Small intestine (tissue), 7 donors: ENCODE measurements around the gene PKNOX2. TPM values are rescaled to one million over a fixed set of nuclear protein-coding genes. Genes with fewer than 3 reads are reported as not detected.

Experiments
- DNase-seq, 2 donors: peaks; one replicate each; pipeline versions ENCODE4 v3.0.0 to v3.0.0-alpha.2; 2013
- FAIRE-seq: peaks from 2 replicates; lab custom pipeline; 2012; peaks lifted over from hg19 to GRCh38; lab: Jason Lieb, UNC
- H3K27ac ChIP-seq, 3 donors: one replicate each; pipeline ENCODE4 v1.5.1; 2013; ENCODE audit warnings: low read length in 2 of 3, mild to moderate bottlenecking in 2 of 3, control low read depth in 1 of 3, inconsistent platforms in 1 of 3, low read depth in 1 of 3, moderate library complexity in 1 of 3
- H3K27me3 ChIP-seq, 3 donors: one replicate each; pipeline ENCODE4 v1.6.1; 2013; ENCODE audit warnings: low read length in 3 of 3, inconsistent platforms in 1 of 3; ENCODE audit not compliant: control insufficient read depth in 3 of 3, insufficient read depth in 3 of 3
- H3K36me3 ChIP-seq, 3 donors: one replicate each; pipeline ENCODE4 v1.6.1; 2013; ENCODE audit warnings: low read length in 3 of 3, inconsistent platforms in 1 of 3, low read depth in 1 of 3, mild to moderate bottlenecking in 1 of 3, moderate library complexity in 1 of 3; ENCODE audit not compliant: control insufficient read depth in 3 of 3, insufficient read depth in 2 of 3
- H3K4me1 ChIP-seq, 3 donors: one replicate each; pipeline ENCODE4 v1.6.1; 2013; ENCODE audit warnings: low read length in 2 of 3, inconsistent platforms in 1 of 3, low read depth in 1 of 3, mild to moderate bottlenecking in 1 of 3, moderate library complexity in 1 of 3; ENCODE audit not compliant: control insufficient read depth in 3 of 3, insufficient read depth in 2 of 3
- H3K4me3 ChIP-seq, 3 donors: one replicate each; pipeline ENCODE4 v1.5.1; 2013; ENCODE audit warnings: low read length in 3 of 3, control low read depth in 1 of 3, inconsistent platforms in 1 of 3, low read depth in 1 of 3, mild to moderate bottlenecking in 1 of 3, moderate library complexity in 1 of 3
- H3K9me3 ChIP-seq, 2 donors: one replicate each; pipeline ENCODE4 v1.6.1; 2013; ENCODE audit warnings: low read depth in 1 of 2, low read length in 1 of 2; ENCODE audit not compliant: control insufficient read depth in 2 of 2, insufficient read depth in 1 of 2
- WGBS, 3 donors: extraction: QIAGEN DNeasy Blood & Tissue Kit; methylation state at CpG; one replicate each; pipeline ENCODE4 v1.1.7; 2013; 5-methylcytosine and 5-hydroxymethylcytosine counted together
- polyA plus RNA-seq, 4 donors: library from polyadenylated mRNA; stranded (reverse) in 3 of 4; unstranded in 1 of 4; fragments of 200-250 nt in 3 of 4; fragments of 120-200 nt in 1 of 4; gene quantifications; one replicate each; pipeline versions ENCODE4 v1.2.1 to v1.2.3, GENCODE V29; 2013
- donor health status: healthy with polysubstance abuse.
- donor health status: control.
- donor health status: control.
- donor health status: Bipolar disorder and iron deficiency.
- donor health status: healthy.

PKNOX2 gene
- polyA plus RNA-seq, 4 donors, result 1.1 to 2.5 (median 1.2) TPM; not detected in 1

- Histone ChIP-seq H3K4me3 (no peak overlapping the region), H3K27me3 (no peaks in the 10 kb centered on the region), H3K4me1 (no peaks in the 10 kb centered on the region), H3K9me3 (no peaks in the 10 kb centered on the region), H3K36me3 (no peaks in the 10 kb centered on the region), H3K27ac (no peak overlapping the region)
- DNase-seq, result no peak
- FAIRE-seq, result no peak
- 61 to 73% (median 69%) methylated on average over 8 of the region's 8 CpGs for WGBS, 3 donors
Observed at GRCh38 chr11:125156346-125157117, 8.0 kb upstream of the PKNOX2 start.

- Histone ChIP-seq H3K4me1 (no peaks in the 10 kb centered on the region), H3K27me3 (no peaks in the 10 kb centered on the region), H3K4me3 (no peak overlapping the region), H3K27ac (no peak overlapping the region), H3K9me3 (no peaks in the 10 kb centered on the region), H3K36me3 (no peaks in the 10 kb centered on the region)
- DNase-seq, result no peak
- 77 to 89% (median 85%) methylated on average over 6 of the region's 6 CpGs for WGBS, 3 donors
- no peak for FAIRE-seq
Observed at GRCh38 chr11:125157118-125157733, 7.3 kb upstream of the PKNOX2 start.

GRCh38 chr11:125157953-125158680, 6.4 kb upstream of the PKNOX2 start:
- DNase-seq (no peak), FAIRE-seq (no peak)
- Histone ChIP-seq H3K27ac (no peak overlapping the region), H3K27me3 (peaks cover 0 to 4% (median 0%) of the 10 kb centered on the region in 3 donors), H3K36me3 (no peaks in the 10 kb centered on the region), H3K4me1 (no peaks in the 10 kb centered on the region), H3K9me3 (no peaks in the 10 kb centered on the region), H3K4me3 (no peak overlapping the region)
- 64 to 78% (median 76%) methylated on average over 10 of the region's 10 CpGs for WGBS, 3 donors

- Histone ChIP-seq H3K27me3 (peaks cover 0 to 40% (median 5%) of the 10 kb centered on the region in 3 donors), H3K9me3 (no peaks in the 10 kb centered on the region), H3K4me1 (peaks cover 0 to 21% (median 0%) of the 10 kb centered on the region in 3 donors), H3K4me3 (no peak overlapping the region), H3K36me3 (no peaks in the 10 kb centered on the region), H3K27ac (no peak overlapping the region)
- WGBS, 3 donors, result 47 to 60% (median 52%) methylated on average over 4 of the region's 4 CpGs
- FAIRE-seq, result no peak
- DNase-seq, result no peak
Observed at GRCh38 chr11:125162743-125163142, 1.8 kb upstream of the PKNOX2 start.

DNA sequence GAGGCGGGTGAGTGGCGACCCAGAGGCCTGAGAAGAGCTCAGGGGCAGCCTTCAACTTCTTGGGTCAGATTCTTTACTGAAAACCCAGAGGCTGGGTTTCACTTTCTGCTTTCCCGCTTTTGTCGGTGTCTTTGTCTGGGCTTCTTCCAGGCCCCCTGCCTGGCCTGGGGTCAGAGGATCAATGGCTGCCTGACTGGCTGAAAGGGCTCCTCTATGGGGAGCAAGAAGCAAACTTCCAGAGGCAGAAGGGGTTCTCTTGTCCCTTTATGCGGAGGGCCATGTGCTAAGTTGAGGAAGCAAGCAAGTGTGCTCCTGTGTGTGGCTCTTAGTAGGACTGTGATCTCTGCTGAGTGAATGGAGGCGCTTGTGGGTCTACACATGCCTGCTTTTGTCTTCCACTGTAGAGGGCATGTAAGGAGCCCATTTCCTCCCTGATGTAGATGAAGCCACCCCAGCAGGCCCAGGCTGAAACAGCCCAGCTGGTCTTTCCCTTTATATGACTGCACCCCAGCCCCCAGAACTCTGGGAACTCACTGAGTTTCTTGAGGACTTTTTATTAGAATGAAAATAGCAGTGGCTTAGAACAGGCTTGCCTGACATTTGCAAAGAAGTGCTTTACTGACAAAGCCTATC, 1.0 kb upstream of the PKNOX2 start:
- no peaks in the 10 kb centered on the region for H3K9me3 ChIP-seq
- no peaks in the 10 kb centered on the region for H3K36me3 ChIP-seq
- peaks cover 0 to 45% (median 10%) of the 10 kb centered on the region in 3 donors for H3K27me3 ChIP-seq
- no peak overlapping the region for H3K4me3 ChIP-seq
- 76 to 89% (median 83%) methylated on average over 6 of the region's 6 CpGs for WGBS, 3 donors
- DNase-seq (no peak), FAIRE-seq (no peak)
- peak overlapping the region in 2 of 3 donors; percentile 25 to 47 for H3K27ac ChIP-seq
- peaks cover 0 to 21% (median 0%) of the 10 kb centered on the region in 3 donors for H3K4me1 ChIP-seq

- Histone ChIP-seq H3K4me1 (peaks cover 0 to 23% (median 0%) of the 10 kb centered on the region in 3 donors), H3K9me3 (no peaks in the 10 kb centered on the region), H3K36me3 (no peaks in the 10 kb centered on the region), H3K27me3 (peaks cover 0 to 49% (median 11%) of the 10 kb centered on the region in 3 donors), H3K27ac (peak overlapping the region in 2 of 3 donors; percentile 25 to 36), H3K4me3 (no peak overlapping the region)
- DNase-seq (no peak), FAIRE-seq (no peak)
- WGBS, 3 donors, result 14 to 20% (median 16%) methylated on average over 8 of the region's 8 CpGs
Observed at GRCh38 chr11:125164091-125164421, 495 bp upstream of the PKNOX2 start.

DNA sequence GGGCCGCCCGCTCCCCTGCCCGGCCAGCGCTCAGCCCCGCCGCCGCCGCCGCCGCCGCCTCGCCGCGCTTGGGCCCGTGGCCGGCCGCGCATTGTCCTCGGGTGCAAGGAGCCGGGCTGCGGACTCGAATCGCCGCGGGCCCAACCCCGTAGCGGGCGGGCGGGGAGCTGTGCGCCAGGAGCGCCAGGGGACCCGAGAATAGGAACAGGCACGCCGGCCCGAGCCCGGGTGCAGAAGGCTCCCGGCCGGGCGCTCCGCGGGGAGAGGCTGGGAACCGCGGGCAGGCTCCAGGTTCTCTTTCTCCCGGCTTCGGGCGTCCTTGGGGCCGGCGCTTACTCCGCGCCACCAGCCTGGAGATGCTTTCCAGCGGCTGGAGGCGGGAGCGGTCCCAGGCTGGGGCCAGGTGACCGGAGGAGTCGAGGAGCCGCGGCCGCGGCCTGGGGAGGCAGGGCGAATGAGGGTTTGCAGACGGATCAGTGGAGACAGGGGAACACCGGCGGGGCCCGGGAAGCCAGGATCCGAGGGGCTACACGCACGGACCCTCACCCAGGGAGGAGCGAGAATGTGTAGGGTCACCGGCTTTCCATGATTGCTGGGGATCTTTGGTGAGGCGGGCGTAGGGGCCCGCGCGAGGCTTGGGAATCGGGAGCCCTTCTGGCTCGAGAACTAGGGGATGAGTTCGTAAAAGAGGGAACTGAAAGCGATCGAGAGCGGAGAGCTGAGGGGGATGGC, 726 bp downstream of the PKNOX2 start:
- Histone ChIP-seq H3K9me3 (no peaks in the 10 kb centered on the region), H3K36me3 (no peaks in the 10 kb centered on the region), H3K4me1 (peaks cover 0 to 27% (median 0%) of the 10 kb centered on the region in 3 donors), H3K4me3 (peak overlapping the region; percentile 33 to 59 (median 50)), H3K27ac (peak overlapping the region in 2 of 3 donors; percentile 43 to 87), H3K27me3 (peaks cover 0 to 55% (median 13%) of the 10 kb centered on the region in 3 donors)
- FAIRE-seq (no peak), DNase-seq (peak; percentile 2 to 59)
- WGBS, 3 donors, result 1 to 2% (median 2%) methylated on average over 45 to 80 of the region's 80 CpGs
